ENCODE results near the gene LSP1.

LSP1 gene

GRCh38 chr11:1920128-1920908, 67.4 kb downstream of the LSP1 start:
- DNase-seq = no peak

GRCh38 chr11:1920909-1921573, 68.2 kb downstream of the LSP1 start:
- no peak for DNase-seq

GRCh38 chr11:1921574-1922141, 68.8 kb downstream of the LSP1 start:
- DNase-seq = no peak

- no peak for DNase-seq
Observed at GRCh38 chr11:1922481-1923081, 69.7 kb downstream of the LSP1 start.

GRCh38 chr11:1923201-1923956, 70.5 kb downstream of the LSP1 start:
- no peak for DNase-seq

- DNase-seq = no peak
Observed at GRCh38 chr11:1924181-1924580, 71.3 kb downstream of the LSP1 start.

GRCh38 chr11:1924646-1925372, 71.9 kb downstream of the LSP1 start:
- DNase-seq = no peak

- no peak for DNase-seq
Observed at GRCh38 chr11:1925373-1926155, 72.7 kb downstream of the LSP1 start.

- no peak for DNase-seq
Observed at GRCh38 chr11:1926156-1927025, 73.5 kb downstream of the LSP1 start.

GRCh38 chr11:1927026-1927847, 74.4 kb downstream of the LSP1 start:
- DNase-seq = no peak

GRCh38 chr11:1927848-1928469, 75.1 kb downstream of the LSP1 start:
- no peak for DNase-seq

- no peak for DNase-seq
Observed at GRCh38 chr11:1928470-1928890, 75.6 kb downstream of the LSP1 start.

GRCh38 chr11:1928891-1929541, 76.1 kb downstream of the LSP1 start:
- no peak for DNase-seq

GRCh38 chr11:1929621-1930461, 77.0 kb downstream of the LSP1 start:
- DNase-seq = no peak

- no peak for DNase-seq
Observed at GRCh38 chr11:1930462-1930830, 77.6 kb downstream of the LSP1 start.

GRCh38 chr11:1931341-1932104, 78.6 kb downstream of the LSP1 start:
- DNase-seq = no peak

- DNase-seq = no peak
Observed at GRCh38 chr11:1932105-1932480, 79.2 kb downstream of the LSP1 start.
